ENCODE measurements around the gene B4GALNT3.
"Not testable (repeated sequence)": the region's sequence is repeated elsewhere in the genome, so short reads cannot be mapped to it uniquely, and the experiment has no call there.

B4GALNT3 gene

DNA sequence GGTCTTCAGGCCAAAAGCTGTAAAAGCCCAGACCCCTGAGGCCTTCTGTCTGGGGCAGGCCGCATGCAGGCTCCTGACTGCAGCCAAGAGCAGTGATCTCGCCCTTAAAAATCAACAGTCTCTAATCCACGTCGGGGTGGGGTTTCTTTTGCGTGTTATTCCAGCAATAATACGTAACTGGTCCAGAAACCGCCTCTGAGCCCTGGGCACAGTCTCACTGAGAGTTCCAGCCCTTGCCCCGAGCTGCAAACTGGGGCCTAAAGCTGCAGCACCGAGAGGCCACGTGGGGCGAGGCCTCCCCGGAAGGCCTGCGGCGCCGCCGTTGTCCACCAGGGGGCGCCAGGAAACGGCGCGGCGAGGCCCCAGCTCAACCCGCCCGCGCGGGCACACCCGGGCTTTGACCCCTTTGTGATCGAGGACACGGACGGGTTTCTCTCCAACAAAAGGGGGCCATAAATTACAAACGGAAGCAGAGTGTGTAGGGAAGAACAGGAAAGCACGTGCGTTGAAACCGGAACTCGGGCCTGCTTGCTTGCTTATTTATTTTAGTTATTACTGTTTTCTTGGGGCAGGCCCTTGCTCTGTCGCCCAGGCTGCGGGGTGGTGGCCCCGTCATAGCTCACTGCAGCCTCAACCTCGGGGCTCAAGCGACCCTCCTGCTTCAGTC, 116.3 kb downstream of the B4GALNT3 start:
- peak; percentile 74 for DNase-seq (ENCODE audit: low read depth)

DNA sequence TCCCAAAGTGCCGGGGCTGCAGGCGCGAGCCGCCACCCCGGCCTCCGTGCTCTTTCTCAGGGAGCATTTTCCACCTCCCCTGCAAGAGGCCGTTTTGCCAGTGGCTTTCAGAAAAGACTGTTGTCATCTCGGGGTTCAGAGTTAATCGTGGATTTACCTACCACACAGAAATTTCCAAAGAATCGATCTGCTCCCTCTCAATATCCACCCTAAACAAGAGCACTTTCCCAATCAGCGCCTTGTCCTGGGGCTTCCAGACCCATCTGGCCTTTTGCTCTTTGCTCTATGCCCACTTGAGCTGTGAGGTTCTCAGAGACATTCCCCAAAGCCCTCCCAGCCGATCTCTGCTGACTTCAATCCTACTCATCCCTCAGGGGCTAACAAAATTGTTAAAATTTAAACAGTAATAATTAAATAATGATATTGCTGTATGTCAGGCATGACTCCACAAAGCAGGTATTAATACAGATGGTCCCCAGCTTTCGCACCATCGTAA, 116.9 kb downstream of the B4GALNT3 start:
- DNase-seq (ENCODE audit: low read depth) = no peak

DNA sequence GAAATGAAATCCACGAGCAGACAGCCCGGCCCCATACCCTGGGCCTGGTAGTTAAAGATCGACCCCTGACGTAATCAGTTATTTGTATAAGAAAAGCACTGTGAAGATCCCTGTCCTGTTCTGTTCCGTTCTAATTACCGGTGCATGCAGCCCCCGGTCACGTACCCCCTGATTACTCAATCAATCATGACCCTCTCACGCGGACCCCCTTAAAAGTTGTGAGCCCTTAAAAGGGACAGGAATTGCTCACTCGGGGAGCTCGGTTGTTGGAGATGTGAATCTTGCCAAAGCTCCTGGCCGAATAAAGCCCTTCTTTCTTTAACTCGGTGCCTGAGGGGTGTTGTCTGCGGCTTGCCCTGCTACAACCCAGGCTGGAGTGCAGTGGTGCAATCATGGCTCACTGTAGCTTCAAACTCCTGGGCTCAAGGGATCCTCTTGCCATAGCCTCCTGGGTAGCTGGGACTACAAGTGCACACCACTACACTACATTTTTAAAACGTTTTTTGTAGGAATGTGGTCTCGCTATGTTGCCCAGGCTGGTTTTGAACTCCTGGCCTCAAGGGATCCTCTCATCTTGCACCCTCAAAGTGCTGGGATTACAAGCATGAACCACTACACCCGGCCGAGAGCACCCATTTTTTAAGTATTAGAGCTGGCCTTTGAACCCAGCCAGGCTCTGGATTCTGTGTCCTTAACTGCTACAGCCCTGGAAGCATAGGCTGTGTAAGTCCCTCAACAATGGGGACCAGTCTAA, 118.4 kb downstream of the B4GALNT3 start:
- not testable (repeated sequence) for DNase-seq (ENCODE audit: low read depth)

DNA sequence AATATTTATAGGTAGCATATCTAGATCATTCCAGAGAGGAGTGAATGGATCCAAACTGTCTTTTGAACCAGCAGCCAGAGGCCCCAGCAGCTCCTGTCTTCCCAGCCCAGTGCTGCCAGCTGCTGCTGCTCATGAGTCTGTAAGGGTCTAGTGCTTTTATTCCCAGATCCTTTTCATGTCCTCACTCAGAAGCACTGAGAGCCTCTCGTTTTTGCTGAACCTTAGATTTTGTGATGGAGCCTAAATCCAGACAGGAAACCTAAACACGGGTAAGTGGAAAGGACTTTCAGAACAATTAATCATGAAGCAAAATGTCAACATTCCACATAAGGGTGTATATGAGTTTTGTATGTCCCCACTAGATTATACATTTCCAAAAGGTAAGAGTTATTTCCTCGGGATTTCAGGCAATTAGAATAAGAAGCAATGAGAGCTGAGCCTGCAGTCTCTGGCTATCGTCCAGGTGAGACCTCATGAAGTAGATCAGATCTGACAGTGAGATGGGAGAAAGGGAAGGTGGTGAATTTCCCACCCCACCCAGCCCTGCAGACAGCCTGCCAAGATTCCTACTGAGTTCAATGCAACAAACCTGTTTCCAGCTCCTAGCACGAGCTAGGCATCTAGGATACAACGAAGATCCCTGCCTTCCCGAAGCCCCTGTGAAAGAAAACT, 119.1 kb downstream of the B4GALNT3 start:
- no peak for DNase-seq (ENCODE audit: low read depth)

DNA sequence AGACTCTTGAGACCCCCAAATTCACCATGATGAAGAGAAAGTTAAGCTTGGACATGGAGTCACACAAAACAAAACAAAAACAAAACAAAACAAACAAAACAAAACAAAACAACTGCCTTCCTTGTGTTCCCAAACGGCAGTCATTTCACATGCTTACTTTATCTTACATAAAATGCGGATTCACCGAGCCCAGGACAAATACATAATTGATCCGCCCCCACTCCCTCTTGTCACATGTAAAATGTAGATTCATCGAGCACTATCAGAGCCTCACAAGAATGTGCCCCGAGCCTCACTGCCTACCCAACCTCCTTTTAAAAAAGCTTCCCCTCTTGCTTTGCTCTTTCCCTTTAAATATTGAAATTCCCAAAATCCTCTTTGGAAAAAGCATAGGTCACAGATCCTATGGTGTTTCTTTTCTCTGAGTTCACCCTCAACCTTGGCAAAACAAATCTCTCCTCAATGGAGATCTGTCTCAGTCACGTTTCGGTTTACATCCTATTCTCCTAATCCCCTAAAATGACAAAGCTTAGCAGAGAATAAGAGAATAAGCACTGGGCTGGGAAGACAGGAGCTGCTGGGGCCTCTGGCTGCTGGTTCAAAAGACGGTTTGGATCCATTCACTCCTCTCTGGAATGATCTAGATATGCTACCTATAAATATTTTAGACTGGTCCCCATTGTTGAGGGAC, 119.8 kb downstream of the B4GALNT3 start:
- DNase-seq (ENCODE audit: low read depth) = no peak

DNA sequence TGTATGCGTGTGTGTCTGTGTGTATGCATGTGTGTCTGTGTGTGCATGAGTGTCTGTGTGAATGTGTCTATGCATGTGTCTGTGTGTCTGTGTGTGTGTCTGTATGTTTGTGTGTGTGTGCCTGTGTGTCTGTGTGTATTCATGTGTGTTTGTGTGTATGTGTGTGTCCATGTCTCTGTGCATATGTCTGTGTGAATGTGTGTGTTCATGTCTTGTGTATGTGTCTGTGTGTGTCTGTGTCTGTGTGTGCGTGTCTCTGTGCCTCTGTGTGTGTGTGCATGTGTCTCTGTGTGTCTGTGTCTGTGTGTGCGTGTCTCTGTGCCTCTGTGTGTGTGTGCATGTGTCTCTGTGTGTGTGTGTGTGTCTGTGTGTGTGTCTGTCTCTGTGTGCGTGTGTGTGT, 121.1 kb downstream of the B4GALNT3 start:
- DNase-seq (ENCODE audit: low read depth) = no peak

DNA sequence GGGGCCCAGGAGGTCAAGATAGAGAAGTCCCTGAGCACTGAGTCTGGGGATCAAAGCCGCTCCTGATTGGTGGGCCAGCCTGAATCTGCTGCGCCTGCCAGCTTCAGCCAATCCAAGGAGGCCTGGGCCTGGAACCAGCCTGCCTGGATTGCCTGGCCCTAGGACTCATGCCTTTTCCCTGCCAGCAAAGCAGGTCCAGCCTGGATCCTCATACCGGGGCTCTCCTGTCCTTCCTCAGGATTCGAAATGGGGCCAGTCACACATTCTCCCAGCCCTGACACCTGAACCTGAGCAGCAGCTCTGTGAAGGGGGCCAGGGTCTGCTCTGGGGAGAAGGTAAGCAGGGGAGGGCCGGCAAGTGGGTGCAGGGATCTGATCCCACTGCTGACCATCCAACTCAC, 121.6 kb downstream of the B4GALNT3 start:
- no peak for DNase-seq (ENCODE audit: low read depth)

DNA sequence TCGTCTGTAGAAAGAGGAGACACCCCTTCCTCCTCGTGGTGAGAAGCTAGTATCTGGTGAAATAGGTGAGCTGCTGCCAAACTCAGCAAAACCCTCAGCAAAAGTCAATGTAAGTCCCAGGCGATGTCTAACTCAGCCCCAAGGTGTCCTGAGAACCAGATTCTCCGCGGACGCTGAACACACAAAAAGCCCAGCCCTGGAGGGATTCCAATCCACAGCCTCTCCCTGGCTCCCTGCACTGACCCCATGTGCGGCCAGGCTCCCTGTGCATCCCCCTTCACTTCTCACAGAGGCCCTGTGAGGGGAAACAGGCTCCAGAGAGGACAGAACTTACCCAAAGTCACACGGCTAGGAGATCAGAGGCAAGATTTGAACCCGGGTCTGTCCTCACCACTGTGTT, 122.0 kb downstream of the B4GALNT3 start:
- DNase-seq (ENCODE audit: low read depth) = no peak

DNA sequence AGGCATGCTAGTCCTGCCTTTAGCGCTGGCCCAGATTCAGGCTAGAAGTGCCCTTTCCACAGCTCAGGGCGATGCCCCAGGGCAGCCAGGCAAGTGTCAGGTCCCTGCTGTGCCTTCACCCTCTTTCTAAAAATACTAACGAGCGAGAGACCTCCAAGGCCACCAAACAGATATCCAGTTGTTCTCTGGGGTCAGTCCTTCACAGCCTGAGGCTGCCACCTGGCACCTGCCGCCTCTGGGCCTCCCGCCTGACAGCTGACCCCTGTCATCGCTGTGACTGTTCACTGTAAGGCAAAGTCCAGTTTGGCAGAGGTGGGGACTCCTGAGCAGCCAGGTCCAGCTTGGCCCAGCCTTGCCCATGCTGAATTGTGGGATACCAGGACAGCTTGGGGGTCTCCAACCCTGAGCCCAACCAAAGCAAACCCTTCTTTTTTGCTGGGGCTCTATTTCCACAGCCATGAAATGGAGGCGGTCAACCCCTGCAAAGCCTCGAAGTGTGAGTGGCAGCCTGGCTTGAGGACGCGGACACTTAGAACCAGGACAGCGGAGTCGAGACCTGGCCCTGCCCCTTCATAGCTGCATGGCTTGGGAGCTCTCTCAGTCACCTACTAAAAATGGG, 123.6 kb downstream of the B4GALNT3 start:
- DNase-seq (ENCODE audit: low read depth) = no peak

DNA sequence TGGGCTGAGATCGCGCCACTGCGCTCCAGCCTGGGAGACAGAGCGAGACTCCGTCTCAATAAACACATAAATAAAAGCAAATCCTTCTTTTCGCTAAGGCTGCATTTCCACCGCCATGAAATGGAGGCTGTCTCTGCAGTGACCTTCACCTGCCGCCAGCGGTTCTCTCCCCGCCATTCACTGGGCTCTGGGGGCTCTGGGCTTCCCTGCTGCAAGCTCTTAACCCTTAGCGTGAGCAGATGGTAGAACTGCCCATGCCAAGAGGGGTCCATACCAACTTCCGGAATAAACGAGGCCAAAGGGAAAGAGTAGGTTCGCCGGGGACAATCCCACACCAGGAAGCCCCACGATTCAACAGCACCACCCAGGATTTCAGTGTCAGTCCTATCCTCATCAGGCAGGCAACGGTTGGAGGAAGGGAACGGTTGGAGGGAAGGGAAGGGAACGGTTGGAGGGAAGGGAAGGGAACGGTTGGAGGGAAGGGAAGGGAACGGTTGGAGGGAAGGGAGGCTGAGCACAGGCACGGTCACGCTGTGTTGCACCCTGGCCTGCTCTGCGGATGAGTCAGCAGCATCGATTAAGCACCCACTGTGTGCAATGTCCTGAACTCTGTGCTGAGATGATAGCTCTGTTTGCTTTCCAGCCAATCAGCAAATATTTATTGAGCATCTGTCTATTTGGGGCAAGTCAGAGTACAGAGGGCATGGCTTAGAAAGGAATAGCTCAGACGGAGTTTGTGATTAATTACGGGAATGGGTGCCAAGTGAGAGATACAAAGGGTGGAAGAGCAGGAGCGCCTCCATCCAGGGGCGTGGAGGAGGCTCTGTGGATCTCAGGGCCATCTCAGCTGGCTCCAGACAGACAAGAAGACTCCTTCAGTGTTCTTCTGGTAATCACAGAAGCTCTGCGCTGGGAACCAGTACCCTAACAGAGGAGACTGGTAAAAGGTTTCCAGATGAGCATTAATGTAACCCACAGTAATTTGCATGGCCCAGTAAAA, 125.6 kb downstream of the B4GALNT3 start:
- no peak for DNase-seq (ENCODE audit: low read depth)

DNA sequence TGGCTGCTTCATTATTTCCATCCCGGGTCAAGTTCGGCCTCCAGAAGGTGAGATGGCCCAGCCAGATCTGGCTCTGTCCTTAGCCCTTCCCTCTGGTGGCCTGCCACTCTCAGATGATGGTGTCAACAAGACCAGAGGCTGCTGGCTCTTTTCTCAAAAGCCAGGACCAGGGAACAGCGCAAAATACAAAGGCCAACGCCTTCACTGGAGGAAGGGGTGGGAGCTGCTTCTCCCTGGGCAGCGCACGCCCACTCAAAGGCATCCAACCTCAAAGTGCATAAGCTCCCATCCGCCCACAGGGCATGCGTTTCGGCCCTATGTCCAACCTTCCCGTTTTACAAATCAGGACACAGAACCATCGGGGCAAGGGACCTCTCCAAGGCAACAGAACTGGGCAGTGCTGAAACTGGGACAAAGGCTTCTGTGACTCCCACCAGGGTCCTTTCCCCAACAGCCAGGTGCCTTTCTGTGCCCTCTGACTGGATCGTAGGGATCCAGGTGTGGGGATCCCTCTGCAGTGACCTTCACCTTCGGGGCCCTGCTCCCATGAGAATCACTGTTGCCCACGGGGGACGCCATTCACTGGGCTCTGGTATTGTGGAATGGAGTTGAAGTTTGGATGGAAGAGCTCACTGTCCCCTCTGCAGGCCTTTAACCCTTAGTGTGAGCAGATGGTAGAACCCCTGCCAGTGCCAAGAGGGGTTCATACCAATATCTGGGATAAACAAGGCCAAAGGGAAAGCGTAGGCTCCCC, 126.8 kb downstream of the B4GALNT3 start:
- no peak for DNase-seq (ENCODE audit: low read depth)

DNA sequence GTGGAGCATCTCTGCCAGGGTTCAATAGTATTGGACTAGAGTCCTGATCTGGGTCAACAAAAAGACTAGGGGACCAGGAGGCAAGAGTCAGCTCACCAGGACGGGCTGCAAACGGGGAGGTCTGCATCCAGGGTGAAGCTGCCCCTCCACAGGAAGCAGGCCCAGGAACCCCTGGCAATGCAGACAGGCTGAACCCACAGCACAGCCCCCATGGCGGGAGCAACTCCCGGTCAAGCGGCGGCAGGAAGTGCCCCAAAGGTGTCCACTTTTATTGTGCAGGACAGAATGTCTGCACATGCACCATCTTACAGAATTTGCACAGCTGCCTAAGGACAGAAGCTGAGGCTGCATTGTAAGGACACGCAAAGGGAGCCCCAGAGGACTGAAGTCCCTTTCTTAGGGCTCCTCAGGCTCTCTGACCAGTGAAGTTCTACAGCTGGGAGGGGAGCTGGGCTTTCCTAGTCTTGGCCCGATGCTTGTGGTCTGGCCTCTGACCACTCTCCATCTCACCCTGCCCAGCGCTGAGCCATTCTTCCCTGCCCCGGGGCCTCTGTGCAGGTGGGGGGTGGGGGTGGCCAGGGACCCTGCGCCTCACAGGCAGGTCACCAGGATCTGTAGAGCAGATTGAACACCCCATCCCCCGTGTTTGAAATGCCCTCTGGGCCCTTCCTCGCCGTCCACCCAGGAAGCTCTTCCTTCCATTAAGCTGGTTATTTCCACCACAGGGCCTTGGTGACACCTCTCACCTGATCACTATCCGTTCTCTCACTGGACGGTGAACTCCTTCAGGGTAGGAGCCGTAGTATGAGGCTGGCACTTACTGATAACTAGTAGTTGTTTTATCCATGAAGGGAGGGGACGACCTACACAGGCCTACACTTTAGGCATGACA, 127.6 kb downstream of the B4GALNT3 start:
- no peak for DNase-seq (ENCODE audit: low read depth)

DNA sequence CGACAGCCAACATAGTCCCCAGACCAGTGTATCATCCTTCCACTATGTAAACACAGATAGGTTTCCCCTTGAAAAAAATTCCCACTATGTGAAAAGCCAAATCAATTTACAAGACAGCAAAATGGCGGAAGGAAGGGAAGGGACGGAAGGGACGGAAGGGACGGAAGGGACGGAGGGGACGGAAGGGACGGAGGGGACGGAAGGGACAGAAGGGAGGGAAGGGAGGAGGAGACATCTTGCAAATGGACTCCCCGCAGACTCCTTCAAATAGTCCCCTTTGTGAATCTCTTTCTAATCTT, 128.2 kb downstream of the B4GALNT3 start:
- DNase-seq (ENCODE audit: low read depth) = no peak

DNA sequence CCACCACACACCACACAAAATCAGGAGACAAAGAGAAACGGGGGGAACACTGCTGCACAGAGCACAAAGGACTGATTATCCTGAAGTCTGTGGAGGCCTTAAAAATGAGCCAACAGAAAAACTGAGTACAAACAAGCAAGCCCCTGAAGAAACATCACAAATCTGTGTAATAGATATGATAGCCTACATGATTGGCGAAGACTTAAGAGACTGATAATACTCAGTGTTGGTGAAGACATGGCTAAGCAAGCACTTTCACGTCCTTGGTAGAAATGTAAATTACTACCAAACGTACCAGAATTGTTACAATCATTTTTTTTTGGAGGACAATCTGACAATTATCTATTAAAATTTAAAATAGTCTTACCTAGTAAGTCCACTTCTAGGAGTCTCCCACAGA, 128.9 kb downstream of the B4GALNT3 start:
- no peak for DNase-seq (ENCODE audit: low read depth)

DNA sequence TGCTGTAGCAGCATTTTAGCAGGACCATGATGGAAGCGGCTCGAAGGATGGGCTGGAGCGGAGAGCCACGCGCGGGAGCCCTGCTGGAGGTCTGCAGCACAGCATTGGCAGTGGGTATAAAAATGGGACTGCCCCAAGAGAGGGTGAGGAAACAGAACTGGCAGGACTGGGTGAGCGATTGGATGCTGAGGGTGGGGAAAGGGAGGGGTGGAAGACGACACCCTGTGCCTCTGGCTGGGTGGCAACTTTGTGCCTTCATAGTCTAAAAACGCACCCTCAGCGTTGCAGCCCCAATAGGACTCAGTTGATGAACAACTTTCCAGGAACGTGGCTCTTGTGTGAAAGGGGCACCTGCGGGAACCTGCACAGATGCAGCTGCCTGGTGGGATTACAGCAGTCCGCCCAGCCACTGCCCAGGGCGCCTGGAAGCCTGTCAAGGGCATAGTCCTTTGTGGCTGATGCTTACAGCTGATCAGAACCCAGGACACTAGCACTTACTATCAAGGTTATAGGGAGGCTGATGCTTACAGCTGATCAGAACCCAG, 130.5 kb downstream of the B4GALNT3 start:
- DNase-seq (ENCODE audit: low read depth) = no peak

DNA sequence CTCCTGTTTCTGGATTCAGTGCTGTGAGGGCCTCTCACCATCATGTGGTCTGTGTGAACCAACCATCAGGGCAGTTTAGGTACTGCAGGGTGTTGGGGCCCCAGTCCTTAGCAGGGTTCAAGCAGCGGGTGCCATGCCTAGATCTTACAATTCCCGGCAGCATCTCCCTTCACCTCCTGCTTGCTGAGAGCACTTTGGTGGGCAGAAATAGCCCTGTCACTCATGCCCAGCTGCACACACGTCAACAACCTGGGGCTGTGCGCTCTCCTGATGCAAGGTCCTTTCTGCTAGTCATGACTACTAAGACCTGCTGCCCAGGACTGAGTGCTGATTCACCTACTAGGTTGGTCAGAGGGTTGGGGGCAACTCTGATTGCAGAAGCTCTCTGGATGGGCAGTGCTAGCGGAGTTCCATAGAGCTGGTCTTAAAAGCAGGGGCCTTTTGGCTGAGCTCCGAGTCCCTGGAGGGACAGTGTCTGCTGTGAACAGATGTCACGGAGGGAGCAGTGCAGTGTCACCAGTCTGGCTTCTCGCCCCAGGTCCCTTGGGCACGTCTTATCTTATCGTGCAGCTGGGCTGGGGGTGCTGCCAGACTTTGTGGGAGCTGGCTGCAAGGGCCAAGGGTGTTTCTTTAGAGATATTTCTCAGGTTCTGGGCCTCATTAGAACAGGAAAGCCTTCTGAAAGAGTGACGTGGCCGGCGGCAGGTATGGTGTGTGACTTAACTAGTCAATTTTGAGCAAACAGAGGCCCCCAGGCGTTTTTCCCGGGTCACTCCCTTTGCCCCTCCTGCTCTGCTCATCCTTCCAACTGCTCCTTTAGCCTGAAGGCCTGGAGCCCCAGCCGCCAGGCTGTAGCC, 131.7 kb downstream of the B4GALNT3 start:
- no peak for DNase-seq (ENCODE audit: low read depth)

DNA sequence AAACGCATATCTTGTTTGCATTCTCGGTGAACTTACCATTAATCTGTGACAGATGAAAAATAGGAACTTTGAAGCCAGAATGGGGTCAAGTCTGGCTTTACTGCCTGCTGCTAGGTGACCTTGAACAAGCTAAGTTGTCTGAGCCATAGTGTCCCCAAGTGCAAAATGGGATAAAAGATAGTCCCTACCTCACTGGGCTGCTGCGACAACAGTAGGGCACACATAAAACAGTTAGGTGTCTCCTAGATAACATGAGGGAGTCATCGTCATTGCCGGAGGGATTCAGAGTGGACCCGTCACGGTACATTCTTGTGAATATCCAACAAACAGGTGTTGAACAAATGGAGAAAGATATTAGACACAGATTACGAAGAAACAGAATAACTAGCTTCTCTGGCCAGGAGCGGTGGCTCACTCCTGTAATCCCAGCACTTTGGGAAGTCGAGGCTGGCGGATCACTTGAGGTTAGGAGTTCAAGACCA, 132.3 kb downstream of the B4GALNT3 start:
- DNase-seq (ENCODE audit: low read depth) = no peak
